Hepatocyte (in vitro differentiated cells): Measurements from ENCODE around the gene BLOC1S5.

Experiments used
- EZH2phosphoT487 ChIP-seq: fragments of 200-600 bp; sonication (generic); IDR thresholded peaks from one replicate; pipeline ENCODE4 v1.6.1; 2018; ENCODE audit warnings: antibody characterized with exemption, mild to moderate bottlenecking, low read depth, moderate library complexity; ENCODE audit not compliant: unreplicated experiment, severe bottlenecking
- TF ChIP-seq, protein P1 (sequence below): fragments of 200-600 bp; sonication (generic); IDR thresholded peaks from 2 replicates; pipeline ENCODE4 v1.5.1; 2016; ENCODE audit warnings: antibody characterized with exemption, mild to moderate bottlenecking; ENCODE audit not compliant: poor library complexity

DNA sequence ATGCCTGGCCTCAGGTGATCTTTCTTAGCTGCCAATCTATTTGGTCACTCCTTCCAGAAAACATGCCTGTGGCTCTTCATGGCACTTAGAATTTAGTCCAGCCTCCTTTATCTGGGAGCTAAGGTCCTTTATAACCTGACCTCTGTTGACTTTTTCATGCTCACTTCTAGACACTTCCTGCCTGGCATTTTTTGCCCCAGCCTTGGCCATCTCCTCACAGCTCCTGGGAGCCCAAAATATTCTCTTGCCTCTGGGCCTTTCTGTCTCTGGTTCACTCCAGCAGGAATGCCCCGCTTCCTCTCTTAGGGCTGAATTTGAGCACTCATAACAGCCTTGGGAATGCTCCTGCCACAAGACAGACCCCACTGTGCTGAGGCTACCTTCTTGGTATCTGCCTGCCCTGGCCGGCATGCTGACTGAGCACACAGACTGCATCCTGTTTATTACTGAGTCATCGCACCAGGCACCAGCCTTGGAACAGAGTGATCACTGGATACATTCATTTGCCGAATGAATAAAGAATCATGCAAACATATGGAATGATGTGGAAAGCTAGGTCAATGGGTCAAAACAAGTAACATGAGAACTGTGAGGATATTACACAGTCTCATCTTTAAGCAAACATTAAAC lies 44.0 kb upstream of the BLOC1S5 start:
- TF ChIP-seq, protein P1, sequence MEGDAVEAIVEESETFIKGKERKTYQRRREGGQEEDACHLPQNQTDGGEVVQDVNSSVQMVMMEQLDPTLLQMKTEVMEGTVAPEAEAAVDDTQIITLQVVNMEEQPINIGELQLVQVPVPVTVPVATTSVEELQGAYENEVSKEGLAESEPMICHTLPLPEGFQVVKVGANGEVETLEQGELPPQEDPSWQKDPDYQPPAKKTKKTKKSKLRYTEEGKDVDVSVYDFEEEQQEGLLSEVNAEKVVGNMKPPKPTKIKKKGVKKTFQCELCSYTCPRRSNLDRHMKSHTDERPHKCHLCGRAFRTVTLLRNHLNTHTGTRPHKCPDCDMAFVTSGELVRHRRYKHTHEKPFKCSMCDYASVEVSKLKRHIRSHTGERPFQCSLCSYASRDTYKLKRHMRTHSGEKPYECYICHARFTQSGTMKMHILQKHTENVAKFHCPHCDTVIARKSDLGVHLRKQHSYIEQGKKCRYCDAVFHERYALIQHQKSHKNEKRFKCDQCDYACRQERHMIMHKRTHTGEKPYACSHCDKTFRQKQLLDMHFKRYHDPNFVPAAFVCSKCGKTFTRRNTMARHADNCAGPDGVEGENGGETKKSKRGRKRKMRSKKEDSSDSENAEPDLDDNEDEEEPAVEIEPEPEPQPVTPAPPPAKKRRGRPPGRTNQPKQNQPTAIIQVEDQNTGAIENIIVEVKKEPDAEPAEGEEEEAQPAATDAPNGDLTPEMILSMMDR: no peak
- TF ChIP-seq EZH2phosphoT487: no peak
